GM18870 (cell line): ENCODE results near the gene PDGFRB.
"Not testable (repeated sequence)": the region's sequence is repeated elsewhere in the genome, so short reads cannot be mapped to it uniquely, and the experiment has no call there.

Source experiments
- ATAC-seq: cut with Tn5 transposase; IDR thresholded peaks from one replicate; pipeline ENCODE4 v1.9.1; 2021; ENCODE audit warnings: moderate library complexity; ENCODE audit not compliant: unreplicated experiment

PDGFRB gene

DNA sequence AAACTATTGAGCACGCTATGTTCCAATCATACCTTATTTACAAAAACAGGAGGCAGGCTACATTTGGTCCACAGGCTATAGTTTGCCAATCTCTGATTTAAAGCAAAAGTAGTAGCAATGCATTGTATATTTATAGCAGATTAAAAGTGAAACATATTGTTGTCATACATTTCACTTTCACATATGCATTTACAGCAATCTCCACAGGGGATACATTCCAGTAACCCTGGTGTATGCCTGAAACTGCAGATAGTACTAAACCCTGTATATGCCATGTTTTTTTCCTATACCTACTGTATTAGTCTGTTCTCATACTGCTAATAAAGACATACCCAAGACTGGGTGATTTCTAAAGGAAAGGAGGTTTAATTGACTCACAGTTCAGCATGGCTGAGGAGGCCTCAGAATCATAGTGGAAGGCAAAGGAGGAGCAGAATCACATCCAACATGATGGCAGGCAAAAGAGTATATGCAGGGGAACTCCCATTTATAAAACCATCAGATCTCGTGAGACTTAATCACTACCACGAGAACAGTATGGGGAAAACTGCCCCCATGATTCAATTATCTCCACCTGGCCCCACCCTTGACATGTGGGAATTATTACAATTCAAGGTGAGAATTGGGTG lies 63.4 kb downstream of the PDGFRB start:
- ATAC-seq, result peak; percentile 85

DNA sequence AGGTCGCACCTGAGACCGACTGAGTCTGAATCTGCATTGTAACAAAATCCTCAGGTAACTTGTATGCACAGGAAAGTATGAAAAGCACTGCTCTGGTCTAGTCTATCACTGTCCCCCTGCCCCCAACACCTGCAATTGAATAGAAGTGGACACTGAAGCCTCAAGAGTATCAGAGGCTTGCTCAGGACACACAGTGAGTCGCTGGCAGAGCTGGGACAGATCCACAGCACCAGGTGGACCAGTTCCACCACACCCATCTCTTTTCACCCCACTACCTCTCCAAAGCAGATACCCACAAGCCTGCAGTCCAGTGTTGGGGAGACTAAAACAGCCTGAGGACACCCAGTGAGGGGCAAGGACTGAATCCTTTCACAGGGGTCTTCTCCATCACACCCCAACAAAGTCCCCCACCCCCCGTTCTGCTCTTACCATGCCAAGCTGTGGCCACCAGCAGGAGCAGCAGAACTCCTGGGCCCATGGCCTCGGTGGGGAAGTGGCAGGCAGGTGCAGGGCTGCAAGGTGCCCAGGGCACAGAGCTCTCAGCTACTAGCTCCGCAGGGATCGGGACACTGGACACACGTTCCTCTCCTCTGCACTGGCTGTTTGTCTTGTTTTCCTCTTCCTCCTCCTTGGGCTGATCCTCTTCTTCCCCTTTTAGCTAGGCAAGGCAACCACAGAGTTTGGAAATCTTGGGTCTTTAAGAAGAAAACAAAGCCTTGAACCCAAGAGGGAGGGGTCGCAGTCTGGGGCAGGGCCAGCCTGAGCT lies 69.5 kb downstream of the PDGFRB start, which contains the start of gene CSF1R:
TSS of gene CSF1R (minus strand) at position 605 of the 766 bp plus-strand sequence. CDS start at position 478, 127 bp downstream.
- no peak for ATAC-seq

DNA sequence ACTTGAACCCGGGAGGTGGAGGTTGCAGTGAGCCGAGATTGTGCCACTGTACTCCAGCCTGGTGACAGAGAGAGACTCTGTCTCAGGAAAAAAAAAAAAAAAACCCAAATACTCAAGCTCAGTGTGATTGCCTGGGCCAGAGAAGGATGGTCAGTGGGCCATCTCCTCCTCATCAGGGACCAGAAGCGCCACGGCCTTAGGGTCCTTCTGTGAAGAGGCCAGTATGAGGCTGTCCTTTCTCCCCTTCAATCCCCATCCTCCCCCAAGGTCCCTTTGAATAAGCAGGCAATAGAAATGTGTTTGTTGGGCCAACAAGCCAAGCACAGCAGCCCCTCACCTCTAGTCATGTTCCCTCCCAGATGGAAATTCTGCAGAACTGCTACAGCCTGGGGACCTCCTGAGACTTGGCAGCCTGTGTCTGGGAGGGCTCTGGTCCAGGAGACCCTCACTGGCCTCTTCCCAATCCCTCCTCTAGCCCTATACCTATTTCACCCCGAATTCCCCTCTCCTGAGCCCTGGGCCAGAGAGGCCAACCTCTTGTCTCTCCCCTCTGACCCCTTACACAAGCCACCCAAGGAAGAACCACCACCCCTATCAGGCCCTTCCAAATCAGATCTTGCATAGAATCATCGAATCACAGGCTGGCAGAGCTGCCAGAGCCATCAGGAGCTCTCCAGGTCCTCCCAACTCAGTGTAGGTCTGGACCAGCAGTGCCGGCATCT lies 70.3 kb downstream of the PDGFRB start:
- ATAC-seq, result no peak

DNA sequence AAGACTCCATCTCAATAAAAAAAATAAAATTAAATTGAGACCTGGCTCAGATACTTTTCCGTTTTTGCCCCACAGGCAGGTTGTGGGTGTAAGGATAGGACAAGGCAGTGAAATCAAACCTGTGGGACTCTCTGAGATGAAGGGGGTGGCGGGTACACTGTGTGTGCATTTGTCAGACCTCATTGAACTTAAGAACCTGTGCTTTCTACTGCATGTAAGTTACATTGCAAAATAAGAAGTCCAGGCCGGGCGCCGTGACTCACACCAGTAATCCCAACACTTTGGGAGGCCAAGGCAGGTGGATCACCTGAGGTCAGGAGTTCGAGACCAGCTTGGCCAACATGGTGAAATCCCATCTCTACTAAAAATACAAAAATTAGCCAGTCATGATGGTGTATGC lies 70.9 kb downstream of the PDGFRB start:
- ATAC-seq, result not testable (repeated sequence)

DNA sequence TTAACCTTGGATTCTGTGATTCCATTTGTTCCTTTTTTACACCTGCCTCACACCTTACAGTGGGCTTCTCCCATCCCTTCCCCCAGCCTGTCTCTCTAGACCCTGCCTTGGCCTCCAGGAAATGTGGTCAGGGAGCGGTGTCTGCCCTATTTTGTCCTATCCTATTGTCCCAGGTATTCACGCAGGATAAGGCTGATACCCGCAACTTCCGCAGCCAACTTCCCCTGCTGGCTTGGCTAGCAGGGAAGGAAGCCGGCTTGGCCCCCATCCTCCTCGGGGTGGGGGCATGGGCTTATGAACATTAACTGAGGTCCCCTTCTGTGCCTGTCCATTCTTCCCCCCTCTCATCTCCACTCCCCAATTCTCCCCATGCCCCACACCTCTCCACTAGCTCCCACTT lies 72.8 kb downstream of the PDGFRB start:
- no peak for ATAC-seq

DNA sequence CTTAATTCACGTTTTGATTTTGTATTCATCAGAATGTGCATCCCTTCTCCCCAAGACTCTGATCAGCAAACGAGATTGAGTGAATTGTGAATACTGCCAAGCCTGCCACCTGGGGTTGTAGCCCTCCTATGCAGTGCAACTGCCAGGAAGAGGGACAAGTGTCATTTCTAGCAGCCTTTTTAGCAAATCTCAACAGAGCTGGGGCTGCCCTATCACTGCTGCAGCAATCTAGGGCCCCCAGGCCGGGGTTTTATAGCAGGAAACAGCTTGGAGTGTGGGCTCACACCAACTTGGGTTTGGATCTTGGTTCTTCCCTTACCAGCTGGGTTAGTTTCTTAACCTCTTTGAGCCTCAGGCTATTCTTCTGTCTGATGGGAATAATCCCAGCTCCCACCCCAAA lies 73.3 kb downstream of the PDGFRB start:
- no peak for ATAC-seq

DNA sequence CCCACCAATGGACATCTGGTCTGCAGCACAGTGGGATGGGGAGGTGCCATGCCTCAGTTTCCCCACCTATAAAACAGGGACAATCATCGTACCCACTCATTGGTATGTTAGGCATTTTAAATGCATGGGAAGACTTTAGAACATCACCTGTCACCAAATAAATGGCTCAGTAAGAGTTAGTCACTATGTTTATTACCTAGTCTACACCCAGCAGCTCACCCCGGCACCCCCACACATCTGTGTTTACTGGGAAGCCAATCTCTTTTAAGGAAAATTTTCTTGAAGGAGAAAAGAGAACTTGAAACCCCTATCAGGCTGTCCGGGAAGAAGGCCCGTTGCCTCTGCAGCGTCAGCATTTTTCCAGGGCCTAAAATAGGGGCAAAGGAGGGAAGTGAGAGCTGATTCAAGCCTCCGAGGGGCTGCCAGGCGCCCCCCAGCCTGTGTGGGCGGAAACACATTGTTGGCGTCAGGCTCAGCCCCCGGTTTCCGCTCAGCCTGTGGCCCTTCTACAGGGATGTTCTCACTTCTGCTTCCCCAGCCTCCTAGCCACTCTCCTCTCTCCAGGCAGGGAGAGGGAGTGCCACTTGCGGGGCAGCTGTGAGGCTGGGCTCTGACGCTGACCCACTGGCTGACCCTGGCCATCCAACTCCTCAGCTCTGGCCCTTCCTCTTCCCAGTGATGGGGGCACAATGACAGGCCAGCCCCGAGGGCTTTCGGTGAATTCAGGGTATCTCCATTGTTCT lies 73.9 kb downstream of the PDGFRB start:
- peak; percentile 58 for ATAC-seq

DNA sequence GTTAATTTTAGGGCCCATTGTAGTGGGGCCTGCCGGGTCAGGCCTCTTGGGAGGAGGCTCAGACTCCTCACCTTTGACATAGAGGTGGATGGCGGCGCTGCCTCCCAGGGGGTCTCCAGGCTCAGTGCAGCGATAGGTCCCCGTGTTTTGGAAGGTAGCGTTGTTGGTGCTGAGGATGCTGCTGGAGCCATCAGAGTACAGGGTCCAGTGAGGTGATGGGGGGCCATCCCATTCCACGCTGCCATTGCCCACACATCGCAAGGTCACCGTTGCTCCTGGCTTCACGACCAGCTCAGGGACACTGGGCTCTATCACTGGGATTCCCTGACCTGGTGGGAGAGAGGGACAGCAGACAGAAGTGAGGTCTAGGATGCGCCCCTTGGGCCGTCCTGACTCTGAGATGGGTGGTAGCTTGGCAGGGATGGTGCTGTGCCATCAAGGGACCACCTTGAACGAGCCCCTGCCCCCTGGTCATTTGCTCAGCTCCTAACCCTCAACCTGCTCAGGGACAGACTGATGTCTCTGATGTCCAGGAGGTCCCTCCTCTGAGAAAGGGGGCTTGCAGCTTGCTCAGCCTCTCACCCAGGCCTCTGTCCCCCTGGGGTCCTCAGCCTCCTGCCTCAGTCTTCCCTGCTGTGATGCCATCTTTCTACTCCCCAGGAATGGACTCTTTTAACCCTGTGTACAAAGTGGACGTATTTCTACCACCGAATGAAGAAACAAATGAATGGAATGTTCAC lies 74.8 kb downstream of the PDGFRB start:
- no peak for ATAC-seq

DNA sequence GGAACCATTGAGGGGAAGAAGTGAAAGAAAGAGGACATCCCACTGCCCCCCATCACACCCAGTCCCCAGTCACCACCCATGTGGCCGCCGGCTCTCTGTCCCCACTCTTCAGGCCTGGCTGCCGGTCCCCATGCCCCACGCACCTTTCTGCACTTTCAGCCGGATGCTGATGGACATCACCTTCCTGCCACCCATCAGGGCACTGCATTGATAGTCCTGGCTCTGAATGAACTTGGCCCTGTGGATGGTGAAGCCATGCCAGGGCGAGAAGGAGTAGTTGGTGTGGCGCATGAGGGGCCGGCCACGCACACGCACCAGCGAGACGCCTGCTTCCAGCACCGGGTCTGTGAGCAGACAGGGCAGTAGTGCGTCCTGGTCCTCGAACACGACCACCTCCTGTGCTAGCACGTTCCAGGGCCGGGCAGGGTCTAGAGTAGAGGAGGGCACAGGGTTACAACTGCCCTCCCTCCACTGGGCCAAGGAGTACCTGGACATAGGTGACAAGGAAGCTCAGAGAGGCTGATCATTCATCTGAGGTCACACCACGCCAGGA lies 75.7 kb downstream of the PDGFRB start:
- ATAC-seq, result no peak

DNA sequence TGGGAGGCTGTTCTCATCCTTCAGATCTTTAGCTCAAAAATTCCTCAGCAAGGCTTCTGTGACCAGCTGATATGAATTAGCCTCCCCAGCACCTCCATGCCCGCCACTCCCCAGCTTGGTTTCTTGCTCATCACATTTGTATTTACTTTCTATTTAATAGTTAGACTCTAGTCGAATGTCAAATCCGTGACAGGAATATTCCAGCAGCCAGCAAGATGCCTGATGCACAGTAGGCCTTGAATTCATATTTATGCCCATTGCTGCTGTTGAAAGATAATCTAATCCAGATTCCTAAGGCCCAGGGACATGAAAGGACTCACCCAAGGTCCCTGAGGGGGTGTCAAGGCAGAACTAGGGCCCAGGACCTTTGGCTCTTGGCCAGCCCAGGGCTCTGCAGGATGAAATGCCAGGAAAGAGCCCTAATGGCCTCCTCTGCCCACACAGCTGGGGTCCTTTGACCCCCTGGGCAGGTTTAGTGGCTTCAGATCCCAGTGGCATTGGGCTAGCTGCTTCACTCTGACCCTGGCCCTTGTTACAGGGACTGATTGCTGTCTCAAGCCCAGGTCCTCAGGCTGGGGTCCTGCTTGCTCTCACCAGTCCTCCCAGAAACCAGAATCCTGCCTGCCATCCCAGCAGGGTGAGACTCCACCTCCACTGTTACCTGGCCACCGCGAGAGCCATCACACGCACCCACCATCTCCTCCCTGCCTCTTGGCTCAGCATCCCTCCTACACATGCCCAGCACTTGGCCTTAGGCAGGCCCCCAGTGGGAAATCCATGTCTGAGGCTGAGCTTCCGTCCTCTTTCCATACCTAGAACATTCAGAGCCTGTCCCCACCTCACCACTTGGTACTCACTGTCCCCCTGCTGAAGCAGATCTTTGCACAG lies 76.6 kb downstream of the PDGFRB start:
- ATAC-seq, result no peak

DNA sequence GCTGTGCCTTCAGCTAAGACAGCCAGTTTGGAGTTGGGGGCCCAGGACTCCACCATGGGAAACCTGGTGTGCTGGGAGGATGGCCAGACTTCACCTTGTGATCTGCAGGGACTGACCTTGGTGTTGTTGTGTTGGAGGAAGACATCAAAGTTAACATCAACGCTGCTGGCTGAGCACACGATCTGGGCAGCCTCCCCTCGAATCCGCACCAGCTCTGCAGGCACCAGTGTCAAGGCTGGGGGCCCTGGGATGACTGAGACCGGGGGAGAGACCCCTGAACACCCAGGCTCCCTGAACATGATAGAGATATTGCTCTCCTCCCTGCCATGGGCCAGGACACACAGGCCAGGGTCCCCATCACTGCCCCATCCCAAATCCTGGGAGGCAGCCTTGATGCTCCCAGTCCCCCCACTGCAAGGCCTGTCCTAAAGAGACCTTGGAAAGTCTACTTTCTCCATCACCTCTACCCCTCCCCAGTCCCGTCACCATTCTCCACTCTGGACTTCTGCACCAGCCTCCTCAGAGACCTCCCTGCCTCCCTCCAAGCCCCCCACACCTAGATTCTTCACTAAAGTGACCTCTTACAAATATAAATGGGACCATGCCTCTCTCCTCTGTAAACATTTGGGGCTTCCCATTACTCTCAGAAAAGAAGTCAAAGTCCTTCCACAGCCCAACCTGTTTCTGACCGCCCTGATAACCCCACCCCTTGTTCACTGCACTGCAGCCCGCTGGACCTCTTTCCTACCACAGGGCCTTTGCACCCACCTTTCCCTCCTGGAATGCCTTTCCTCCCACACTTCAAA lies 77.4 kb downstream of the PDGFRB start:
- ATAC-seq, result no peak

DNA sequence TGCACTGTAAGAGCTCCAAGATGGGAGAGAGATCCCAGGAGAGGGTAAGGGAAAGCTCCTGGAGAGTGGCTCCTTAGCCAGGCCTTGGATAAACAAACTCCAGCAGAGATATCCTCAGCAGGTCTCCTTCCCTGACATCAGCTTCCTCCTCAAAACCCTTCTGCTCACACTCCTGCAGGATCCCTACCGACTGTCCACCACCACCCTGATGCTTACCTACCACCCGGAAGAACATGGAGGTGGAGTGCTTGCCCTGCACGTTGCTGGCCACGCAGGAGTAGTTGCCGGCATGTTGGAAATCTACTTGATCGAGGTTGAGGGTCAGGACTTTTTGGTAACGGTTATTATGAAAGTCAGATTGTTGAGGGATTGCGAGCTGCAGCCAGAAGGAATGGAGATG lies 78.6 kb downstream of the PDGFRB start:
- no peak for ATAC-seq

DNA sequence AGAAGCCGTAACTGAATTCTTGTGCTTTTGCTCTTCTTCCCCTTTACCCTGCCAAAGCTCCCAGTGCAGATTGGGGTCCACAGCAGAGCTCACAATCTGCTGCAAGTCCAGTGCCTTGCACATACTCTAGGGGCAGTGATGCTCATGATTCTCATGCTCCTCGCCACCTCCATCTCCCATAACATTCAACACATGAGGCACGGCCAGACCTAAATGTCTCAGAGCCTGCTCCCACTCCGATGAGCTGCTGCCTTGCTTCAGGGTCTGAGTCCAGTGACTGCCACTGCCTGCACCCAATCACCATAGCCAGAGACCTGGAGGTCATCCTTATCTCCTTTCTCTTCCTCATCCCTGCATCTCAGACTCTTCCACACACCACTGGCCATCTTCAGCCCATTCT lies 79.8 kb downstream of the PDGFRB start:
- no peak for ATAC-seq

DNA sequence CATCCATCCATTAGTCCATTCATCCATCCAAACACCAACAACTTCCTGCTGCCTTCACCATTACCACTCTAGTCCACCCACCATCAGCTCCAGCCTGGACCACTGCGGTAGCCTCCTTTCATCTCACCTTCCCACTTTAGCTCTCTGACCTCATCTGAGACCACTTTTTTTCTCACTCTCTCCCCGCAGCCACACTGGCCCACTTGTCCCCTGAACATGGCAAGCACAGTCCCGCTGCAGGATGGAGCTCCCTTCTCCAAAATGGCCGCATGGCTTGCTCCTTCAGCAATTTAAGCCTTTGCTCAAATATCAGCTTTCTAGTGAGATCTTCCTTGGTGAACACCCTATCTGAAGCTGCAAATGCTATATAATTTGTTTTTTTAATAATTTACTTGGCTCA lies 80.4 kb downstream of the PDGFRB start:
- ATAC-seq, result no peak

DNA sequence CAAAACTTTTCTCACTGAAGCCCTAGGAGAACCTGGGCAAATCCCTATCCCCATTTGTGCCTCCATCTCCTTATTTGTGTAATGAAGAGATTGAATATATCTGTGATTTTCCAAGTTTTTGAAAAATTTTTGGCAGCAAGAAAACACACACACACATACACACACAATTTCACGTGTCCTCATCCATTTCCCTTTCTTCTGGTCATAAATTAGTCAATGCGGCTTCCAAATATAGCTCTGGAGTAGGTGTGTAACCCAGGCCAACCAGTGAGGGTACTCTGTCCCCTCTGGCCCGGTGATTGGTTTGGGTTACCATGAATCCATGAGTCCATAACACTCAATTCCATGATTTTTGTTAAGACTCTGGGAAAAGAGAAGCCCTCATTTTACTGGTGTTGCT lies 82.0 kb downstream of the PDGFRB start:
- ATAC-seq, result no peak

DNA sequence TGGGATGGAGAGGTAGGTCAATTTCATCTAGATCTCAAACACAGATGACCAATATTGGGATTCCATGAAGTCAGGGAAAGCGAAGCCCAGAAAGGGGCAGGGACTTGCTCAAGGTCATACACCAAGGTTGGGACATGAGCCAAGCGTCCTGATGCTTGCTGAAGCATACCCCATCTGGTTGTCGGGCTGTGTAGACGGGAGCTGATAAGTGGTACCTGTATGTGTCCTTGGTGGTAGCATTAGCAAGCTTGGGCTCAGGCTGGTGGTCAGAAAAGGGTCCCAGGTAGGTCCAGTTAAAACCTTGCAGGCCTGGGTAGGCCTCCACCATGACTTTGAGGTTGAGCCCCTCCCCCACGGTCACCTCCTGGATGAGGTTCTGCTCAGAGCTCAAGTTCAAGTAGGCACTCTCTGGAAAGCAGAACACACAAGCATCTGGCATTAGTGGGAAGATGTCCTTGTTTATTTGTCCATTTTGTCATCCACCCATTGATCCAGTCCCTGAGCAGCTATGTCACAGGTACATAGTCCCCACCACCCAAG lies 82.5 kb downstream of the PDGFRB start:
- no peak for ATAC-seq

DNA sequence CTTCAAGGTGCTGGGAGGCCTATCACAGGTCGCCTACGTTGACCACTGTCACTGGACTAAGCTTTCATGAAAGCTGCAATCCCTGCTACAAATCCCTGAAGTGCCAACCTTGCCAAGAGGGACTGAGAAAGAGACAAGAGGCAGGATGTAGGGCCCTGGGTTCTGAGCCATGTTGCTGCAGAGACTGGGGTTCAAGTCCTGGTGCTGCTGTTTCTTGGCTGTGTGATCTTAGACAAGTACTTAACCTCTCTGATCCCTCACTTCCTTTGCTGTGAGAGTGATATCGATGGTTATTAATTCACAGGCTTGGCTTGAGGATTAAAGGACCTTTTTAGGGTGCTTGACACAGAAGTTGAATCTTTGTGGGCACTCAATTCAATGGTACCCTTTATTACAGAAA lies 84.8 kb downstream of the PDGFRB start:
- ATAC-seq, result no peak
